Glutamatergic neuron (in vitro differentiated cells): ENCODE results near the gene GTF2A1L. TPM values are rescaled to one million over a fixed set of nuclear protein-coding genes. Genes with fewer than 3 reads are reported as not detected.

ENCODE experiments used
- DNase-seq: peaks from one replicate; pipeline ENCODE4 v3.0.0; 2022
- H3K27ac Mint-ChIP-seq: one replicate; pipeline ENCODE4 v1.8.0; 2020; ENCODE audit warnings: mild to moderate bottlenecking, mixed read lengths, inconsistent platforms; ENCODE audit not compliant: unreplicated experiment
- H3K27me3 Mint-ChIP-seq: one replicate; pipeline ENCODE4 v1.8.0; 2020; ENCODE audit warnings: mild to moderate bottlenecking, moderate library complexity, mixed read lengths, inconsistent platforms; ENCODE audit not compliant: unreplicated experiment
- H3K36me3 Mint-ChIP-seq: one replicate; pipeline ENCODE4 v1.8.0; 2020; ENCODE audit warnings: mild to moderate bottlenecking, mixed read lengths, inconsistent platforms; ENCODE audit not compliant: unreplicated experiment
- H3K4me1 Mint-ChIP-seq: one replicate; pipeline ENCODE4 v1.8.0; 2020; ENCODE audit warnings: mild to moderate bottlenecking, low read depth, mixed read lengths, inconsistent platforms; ENCODE audit not compliant: unreplicated experiment
- H3K4me3 Mint-ChIP-seq: one replicate; pipeline ENCODE4 v1.8.0; 2020; ENCODE audit warnings: mild to moderate bottlenecking, mixed read lengths, inconsistent platforms; ENCODE audit not compliant: unreplicated experiment
- H3K9me3 Mint-ChIP-seq: one replicate; pipeline ENCODE4 v1.8.0; 2020; ENCODE audit warnings: mild to moderate bottlenecking, moderate library complexity, mixed read lengths, inconsistent platforms; ENCODE audit not compliant: unreplicated experiment
- total RNA-seq: library from RNA; stranded (reverse); fragmentation: NEBNext Ultra II Directional; extraction: Animal tissue kit (Norgen Biotek cat#: 25700); gene quantifications from one replicate; pipeline ENCODE4 v1.2.1, GENCODE V29; 2021; ENCODE audit not compliant: unreplicated experiment
- TF ChIP-seq, protein P1 (sequence below): fragments of 200-600 bp; sonication (generic); IDR thresholded peaks from one replicate; pipeline ENCODE4 v1.5.0; 2021; ENCODE audit not compliant: partially characterized antibody, unreplicated experiment

Gene GTF2A1L
- total RNA-seq, 1 donor from 2014 or later, result not detected

DNA sequence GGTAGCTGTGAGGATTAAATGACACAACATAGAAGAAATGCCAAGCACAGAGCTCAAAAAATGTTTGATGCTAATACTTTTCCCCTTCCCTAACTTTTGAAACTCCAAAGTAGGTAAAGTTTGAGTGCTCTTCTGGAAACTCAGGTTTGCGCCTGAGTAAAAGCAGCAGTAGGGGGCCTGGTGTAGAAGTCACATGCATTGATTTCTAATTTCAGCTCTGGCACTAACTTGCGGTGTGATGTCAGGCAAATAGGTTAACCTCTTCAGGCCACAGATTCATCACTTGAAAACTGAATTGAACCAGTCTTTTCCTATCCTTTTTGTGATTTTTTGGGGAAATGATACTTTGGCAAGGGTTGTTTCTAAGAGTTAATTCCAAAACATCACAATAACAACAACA, 110.6 kb downstream of the GTF2A1L start:
- no peak for DNase-seq
- Mint-ChIP-seq H3K4me1 (peaks cover 3% of the 10 kb centered on the region), H3K27me3 (no peaks in the 10 kb centered on the region), H3K27ac (no peak overlapping the region), H3K9me3 (no peaks in the 10 kb centered on the region), H3K36me3 (no peaks in the 10 kb centered on the region), H3K4me3 (no peak overlapping the region)
- TF ChIP-seq, protein P1, sequence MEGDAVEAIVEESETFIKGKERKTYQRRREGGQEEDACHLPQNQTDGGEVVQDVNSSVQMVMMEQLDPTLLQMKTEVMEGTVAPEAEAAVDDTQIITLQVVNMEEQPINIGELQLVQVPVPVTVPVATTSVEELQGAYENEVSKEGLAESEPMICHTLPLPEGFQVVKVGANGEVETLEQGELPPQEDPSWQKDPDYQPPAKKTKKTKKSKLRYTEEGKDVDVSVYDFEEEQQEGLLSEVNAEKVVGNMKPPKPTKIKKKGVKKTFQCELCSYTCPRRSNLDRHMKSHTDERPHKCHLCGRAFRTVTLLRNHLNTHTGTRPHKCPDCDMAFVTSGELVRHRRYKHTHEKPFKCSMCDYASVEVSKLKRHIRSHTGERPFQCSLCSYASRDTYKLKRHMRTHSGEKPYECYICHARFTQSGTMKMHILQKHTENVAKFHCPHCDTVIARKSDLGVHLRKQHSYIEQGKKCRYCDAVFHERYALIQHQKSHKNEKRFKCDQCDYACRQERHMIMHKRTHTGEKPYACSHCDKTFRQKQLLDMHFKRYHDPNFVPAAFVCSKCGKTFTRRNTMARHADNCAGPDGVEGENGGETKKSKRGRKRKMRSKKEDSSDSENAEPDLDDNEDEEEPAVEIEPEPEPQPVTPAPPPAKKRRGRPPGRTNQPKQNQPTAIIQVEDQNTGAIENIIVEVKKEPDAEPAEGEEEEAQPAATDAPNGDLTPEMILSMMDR, result no peak

DNA sequence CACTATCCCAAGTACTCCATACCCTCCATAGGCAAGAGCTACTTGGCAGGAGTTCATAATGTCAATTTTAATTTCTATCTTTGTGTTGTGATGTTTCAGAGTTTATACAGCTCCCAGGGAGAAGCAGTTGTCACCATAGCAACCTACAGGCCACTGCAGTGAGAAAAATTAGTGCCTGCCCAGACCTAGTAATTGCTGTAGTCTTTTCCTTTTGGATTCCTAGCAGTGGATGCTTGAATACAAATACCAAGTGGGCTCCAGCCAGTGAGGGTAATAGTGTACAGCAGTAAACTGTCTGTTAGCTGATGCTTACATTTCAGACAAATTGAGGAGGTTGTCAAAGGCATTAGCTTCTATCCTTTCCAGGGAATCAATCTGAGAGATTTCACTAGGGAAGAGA, 111.2 kb downstream of the GTF2A1L start:
- no peak for DNase-seq
- Mint-ChIP-seq H3K4me1 (peaks cover 5% of the 10 kb centered on the region), H3K4me3 (no peak overlapping the region), H3K36me3 (no peaks in the 10 kb centered on the region), H3K9me3 (no peaks in the 10 kb centered on the region), H3K27ac (no peak overlapping the region), H3K27me3 (no peaks in the 10 kb centered on the region)
- TF ChIP-seq, protein P1, result no peak

Other genes with a start within 250 kb of the GTF2A1L start
- 55.3 TPM for gene PPP1R21, start 177.1 kb upstream of the GTF2A1L start, total RNA-seq
- 4.2 TPM for gene STON1, start 87.7 kb upstream of the GTF2A1L start, total RNA-seq
- gene LHCGR, start 137.9 kb downstream of the GTF2A1L start, total RNA-seq, result not detected